Stimulated activated CD4-positive, alpha-beta T cell treated with anti-CD3 and anti-CD28 coated beads, Interleukin-1b, Interleukin-23, amount 100 ng/mL, for 48 hours (primary cell): ENCODE measurements around the gene ALDH8A1.
A peak's percentile ranks its signal among the peaks of the same experiment; 100 is the strongest.
"Not testable (repeated sequence)": the region's sequence is repeated elsewhere in the genome, so short reads cannot be mapped to it uniquely, and the experiment has no call there.

Experiments used
- DNase-seq: peaks from one replicate; pipeline ENCODE4 v3.0.0-alpha.2; 2020

The ALDH8A1 gene

DNA sequence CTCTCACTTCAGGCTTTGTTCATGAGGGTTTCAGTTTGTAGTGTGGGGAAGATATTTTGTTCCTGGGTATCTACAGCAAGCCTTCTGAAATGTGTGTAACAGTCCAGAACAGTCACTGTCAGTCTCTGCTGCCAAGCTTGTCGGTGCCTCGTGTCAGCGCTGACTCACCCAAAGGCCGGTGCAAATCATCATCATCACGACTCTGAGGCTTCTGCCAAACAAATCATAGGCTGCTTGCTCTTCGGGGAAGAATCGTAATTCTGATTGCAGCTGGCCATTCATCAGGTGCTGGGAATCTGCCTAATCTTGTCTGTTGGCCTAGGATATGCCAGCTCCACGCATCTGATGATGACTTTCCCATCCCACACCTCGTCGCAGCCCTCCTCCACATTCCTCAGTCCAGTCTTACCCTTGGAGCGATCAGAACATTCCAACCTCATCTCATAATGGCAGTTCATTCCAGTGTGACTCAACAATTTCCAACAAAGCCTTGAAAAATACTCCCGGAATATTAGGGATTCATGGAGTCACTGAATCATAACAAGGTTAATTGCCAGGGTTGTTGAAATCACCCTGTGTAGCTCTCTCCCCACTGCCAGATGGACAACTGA is 40.9 kb downstream of the ALDH8A1 start:
- peak; percentile 52 for DNase-seq

- not testable (repeated sequence) for DNase-seq
Observed at GRCh38 chr6:134904731-134905130, 45.2 kb downstream of the ALDH8A1 start.

GRCh38 chr6:134903448-134903847 is 46.5 kb downstream of the ALDH8A1 start:
- DNase-seq: no peak

GRCh38 chr6:134902936-134903335 is 47.0 kb downstream of the ALDH8A1 start:
- DNase-seq: no peak

DNA sequence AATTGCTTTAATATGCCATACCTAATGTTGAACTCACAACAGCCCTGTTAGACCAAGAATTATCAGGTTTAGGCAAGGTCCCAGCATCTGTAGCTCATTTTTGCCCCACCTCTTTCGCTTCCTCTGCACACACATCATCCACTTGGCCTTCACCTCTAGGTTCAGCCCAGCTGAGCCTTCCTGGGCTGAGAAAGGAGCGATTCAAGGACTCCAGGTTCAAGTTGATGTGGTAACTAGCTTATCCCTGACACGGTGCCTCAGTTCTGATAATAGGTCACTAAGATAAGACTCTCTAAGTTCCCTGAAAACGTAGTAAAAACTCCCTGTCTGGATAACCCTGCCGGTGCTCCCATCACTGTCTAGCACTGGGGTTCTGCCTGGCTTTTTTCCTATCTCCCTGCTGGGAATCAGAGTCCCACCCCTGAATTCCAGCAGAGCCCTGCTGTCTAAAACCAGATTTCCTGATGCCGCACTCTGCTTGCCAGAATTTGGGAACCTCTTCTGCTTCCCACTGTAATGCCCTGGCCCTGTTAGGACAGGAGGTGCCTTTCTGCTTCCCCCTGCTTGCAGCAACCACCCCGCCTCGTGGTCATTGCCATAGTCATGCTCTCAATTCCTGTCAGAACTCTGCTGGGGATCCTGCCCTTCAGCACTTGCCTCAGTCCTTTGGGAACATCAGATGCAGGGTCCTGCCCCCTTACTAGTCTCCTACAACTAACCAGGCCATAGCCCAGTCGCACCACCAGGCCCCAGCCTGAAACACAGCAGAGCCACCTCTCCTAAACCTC is 47.6 kb downstream of the ALDH8A1 start:
- no peak for DNase-seq

DNA sequence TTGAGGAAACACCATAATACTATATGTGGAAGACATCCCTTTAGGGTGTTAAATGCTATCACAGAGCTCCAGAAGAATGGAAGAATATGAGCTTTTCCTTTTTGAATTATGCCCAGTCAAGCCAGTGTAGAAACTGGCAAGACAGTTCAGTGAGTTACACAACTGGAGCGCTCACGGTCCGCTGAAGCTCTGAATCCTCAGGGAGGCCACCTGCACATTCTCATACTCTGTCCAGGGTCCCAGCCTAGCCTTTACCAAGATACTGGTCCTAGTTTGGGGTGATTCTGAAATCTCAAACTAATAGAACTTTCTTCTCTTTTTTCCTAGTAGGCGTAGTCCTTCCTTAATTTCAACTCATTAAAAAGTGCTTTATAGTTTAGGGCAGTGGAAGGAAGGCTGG is 51.3 kb downstream of the ALDH8A1 start:
- no peak for DNase-seq

- DNase-seq: not testable (repeated sequence)
Observed at GRCh38 chr6:134898166-134898565, 51.7 kb downstream of the ALDH8A1 start.

DNA sequence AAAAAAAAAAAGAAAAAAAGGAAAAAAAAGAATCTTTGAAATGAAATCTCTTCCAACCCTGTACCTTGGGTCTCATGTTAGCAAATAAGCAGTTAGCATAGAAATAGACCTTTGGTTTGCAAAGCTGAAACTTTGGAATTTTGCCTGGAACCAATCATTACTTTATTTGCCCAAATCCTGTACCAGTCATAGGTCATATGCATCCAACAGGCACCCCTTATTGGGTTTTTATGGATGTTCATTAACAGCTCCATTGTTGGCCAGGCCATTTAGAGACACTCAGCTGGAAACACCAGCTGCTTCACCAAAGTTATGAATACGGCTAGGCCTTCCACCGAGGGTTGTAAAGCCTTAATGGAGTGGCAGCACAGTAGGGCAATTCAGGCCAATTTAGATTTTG is 53.0 kb downstream of the ALDH8A1 start:
- no peak for DNase-seq

DNA sequence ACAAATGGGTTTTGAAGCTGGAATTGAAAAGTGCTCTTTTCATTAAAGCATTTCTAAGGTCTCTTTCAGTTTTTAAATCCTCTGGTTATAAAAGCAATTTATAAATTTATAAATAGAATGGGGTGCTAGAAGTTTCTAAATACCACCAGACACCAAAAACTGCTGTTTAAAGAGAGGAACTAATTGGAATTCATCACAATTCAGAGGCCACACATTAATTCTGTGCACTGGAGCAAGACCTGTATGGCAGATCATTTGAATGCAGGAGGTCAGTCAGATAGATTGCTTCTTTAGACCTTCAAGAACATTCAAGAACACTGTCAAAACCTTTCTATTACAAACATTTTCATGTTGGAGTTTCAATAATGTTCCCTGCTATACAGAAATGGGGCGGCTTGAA is 55.1 kb downstream of the ALDH8A1 start:
- no peak for DNase-seq

DNA sequence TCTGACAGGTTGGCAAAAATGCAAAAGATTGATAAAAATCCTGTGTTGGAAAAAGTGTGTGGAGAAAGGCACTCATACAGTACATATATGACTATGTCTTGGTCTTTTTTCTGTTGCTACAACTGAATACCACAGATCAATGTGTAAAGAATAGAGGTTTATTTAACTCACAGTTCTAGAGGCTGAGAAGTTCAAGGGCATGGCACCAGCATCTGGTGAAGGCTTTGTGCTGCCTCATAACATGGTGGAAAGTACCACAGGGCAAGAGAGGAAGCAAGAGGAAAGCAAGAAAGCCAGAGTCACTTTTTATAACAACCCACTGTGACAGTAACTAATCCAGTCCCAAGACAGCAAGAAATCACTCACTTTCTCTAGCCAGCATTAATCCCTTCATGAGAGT is 57.5 kb downstream of the ALDH8A1 start:
- no peak for DNase-seq

- no peak for DNase-seq
Observed at GRCh38 chr6:134891633-134892032, 58.3 kb downstream of the ALDH8A1 start.

DNA sequence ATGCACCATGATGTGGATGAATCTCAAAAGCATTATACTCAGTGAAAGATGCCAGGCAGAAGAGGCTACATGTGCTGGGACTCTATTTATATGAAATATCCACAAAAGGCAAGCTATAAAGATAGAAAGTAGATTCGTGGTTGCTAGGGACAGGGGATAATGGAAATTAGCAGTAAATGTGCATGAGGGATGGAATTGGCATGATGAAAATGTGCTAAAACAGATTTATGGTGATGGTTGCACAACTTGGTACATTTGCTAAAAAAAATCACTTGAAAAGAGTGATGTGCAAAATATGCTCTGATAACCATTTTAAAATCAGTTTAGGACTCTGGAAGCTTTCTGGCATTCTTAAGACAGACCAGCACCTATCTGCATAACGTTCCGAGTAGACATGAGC is 61.6 kb downstream of the ALDH8A1 start:
- DNase-seq: no peak

- no peak for DNase-seq
Observed at GRCh38 chr6:134884752-134885151, 65.1 kb downstream of the ALDH8A1 start.

- DNase-seq: no peak
Observed at GRCh38 chr6:134883314-134883713, 66.6 kb downstream of the ALDH8A1 start.

DNA sequence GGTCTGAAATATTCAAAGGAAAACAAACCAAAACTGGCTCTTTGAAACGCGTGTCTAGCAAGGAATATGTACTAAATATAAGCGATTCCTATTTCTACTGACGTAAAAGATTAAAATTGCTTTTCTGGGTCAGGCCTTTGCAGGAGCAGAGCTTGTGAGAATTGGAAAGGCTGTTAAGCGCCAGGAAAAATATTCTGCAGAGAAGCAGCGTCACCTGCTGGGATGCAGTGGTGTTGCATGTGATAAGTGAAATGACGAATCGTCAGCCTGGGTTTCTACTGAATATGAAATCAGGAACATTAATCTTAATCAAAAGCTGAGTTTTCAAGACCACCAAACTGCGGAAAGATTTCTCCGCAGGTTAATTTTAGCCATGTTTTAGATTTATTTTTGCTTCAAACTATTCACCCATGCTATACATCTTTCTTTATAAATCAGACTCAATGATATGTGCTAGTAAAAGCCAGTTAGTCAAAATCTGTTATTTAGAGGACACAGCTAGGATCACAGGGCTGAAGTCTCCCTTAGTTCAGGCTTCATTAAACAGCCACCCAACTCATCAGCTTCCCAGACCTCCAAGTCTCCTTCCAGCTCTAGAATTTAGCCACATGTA is 67.4 kb downstream of the ALDH8A1 start:
- DNase-seq: peak; percentile 14

DNA sequence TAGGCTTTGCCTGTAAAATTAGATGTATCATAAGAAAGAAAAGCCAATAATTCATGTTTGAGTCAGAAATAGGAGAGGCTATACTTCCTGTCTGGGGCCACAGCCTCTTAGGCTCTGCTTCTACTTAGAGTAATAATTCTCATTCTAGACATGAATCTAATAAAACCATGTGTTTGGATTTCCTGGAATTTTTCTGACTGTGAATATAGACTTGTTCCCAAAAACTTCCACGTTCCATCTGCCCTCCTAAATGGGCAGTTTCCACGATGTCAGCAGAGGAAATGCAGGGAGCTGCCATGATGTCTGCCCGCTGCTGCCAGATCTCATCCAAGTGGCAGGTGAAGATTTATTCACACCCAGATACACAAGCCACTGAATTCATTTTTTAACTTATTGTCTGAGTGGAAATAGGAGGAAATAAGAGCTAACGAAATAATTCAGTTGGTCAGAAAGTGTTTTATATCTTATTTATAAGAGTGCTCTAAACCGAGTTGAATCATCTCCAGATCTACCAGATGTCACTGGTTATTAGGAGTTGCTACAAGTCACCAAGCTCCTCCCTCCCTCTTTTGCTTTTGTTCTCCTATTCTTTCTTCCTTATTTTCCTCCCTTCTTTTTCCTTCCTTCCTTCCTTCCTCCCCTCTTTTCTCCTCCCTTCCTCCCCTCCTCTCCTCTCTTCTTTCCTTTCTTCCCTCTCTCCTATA is 69.3 kb downstream of the ALDH8A1 start:
- no peak for DNase-seq

DNA sequence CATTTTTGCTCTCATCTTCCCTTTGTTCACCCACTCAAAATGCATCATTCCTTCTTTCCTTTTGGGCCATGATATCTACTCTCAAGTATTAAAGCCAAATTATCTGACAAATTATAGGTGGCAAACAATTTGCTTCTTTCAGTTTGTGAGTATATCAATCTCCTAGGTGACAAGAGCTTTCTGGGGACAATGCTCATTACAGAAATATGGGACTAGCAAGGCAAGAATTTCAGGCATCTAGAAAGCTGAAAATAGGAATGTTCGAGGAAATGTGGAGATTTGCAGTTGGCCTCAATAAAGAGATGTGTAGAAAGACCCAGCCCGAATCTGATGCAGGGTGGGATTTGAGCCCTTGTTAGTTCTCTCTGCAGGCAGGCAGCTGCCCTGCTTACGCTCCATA is 71.8 kb downstream of the ALDH8A1 start:
- DNase-seq: no peak

- DNase-seq: no peak
Observed at GRCh38 chr6:134875367-134875766, 74.5 kb downstream of the ALDH8A1 start.

DNA sequence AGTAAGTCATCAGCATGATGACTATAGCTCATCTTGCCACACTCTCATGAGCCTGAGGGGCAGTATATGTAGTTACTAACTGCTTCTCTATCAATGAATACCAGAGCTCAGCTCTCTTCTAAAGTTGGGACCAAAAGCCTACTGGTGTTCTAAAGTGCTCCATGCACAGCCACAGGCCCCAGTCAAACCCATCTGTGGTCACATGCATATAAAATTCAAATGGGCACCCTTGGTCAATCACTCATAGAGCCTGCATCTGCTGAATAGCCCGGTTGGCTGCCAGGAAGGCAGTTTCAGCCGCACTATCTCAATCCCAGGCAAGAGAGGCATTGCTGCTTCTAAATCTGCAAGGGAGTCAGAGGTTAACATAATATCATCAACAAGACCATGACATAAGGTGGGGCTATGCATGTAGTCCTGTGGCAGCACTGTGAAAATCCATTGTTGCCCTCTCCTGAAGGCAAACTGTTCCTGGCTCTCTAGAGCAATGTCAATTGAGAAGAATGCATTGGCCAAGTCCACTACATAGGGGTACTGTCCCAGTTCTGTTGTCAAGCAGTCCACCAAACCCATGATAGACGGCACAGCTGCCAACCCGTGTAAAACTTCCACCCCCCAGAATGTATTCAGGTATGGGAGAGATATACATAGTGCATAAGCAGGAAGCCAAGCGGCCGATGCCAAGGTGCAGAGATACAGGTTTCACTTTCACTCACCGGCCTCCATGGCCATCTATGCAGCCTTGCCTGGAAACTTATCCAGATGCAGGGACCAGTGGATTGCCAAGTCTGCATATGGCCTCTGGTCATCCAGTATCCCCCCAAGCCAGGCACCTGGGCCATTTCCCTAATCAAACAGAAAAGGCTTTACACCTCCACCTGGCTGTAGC is 76.2 kb downstream of the ALDH8A1 start:
- DNase-seq: no peak

- no peak for DNase-seq
Observed at GRCh38 chr6:134870677-134871498, 79.0 kb downstream of the ALDH8A1 start.

GRCh38 chr6:134868812-134869211 is 81.1 kb downstream of the ALDH8A1 start:
- DNase-seq: no peak
